Fibroblast of pulmonary artery (primary cell): ENCODE measurements around the gene IFI16.
"Not testable (repeated sequence)": the region's sequence is repeated elsewhere in the genome, so short reads cannot be mapped to it uniquely, and the experiment has no call there.

Experiments
- DNase-seq: peaks from one replicate; pipeline ENCODE4 v3.0.0-alpha.2; 2010; ENCODE audit warnings: low read depth
- H3K4me3 ChIP-seq: replicated peaks from 2 replicates; pipeline ENCODE4 v1.5.1; 2011; ENCODE audit warnings: low read depth, mild to moderate bottlenecking, control low read depth, low read length, moderate library complexity
- CTCF ChIP-seq: IDR thresholded peaks from 2 replicates; pipeline ENCODE4 v1.5.1; 2011; ENCODE audit warnings: mild to moderate bottlenecking, control low read depth, low read length, inconsistent platforms; ENCODE audit errors: missing control alignments

Gene IFI16

GRCh38 chr1:159012495-159012894 lies 2.8 kb downstream of the IFI16 start:
- no peak for TF ChIP-seq CTCF
- no peak for DNase-seq
- peak overlapping the region; percentile 72 for H3K4me3 ChIP-seq

GRCh38 chr1:159014003-159014571 lies 4.4 kb downstream of the IFI16 start:
- DNase-seq: no peak
- no peak for TF ChIP-seq CTCF
- no peak overlapping the region for H3K4me3 ChIP-seq

- no peak overlapping the region for H3K4me3 ChIP-seq
- no peak for TF ChIP-seq CTCF
- DNase-seq: no peak
These were observed 5.1 kb downstream of the IFI16 start for GRCh38 chr1:159014851-159015250.

GRCh38 chr1:159015440-159015909 lies 5.8 kb downstream of the IFI16 start:
- TF ChIP-seq CTCF: no peak
- DNase-seq: peak; percentile 95
- peak overlapping the region; percentile 22 for H3K4me3 ChIP-seq

GRCh38 chr1:159023723-159024122 lies 14.0 kb downstream of the IFI16 start:
- no peak overlapping the region for H3K4me3 ChIP-seq
- TF ChIP-seq CTCF: no peak
- DNase-seq: no peak

GRCh38 chr1:159025043-159025442 lies 15.3 kb downstream of the IFI16 start:
- TF ChIP-seq CTCF: no peak
- H3K4me3 ChIP-seq: no peak overlapping the region
- DNase-seq: no peak

- not testable (repeated sequence) for DNase-seq, H3K4me3 ChIP-seq
These were observed 17.1 kb downstream of the IFI16 start for GRCh38 chr1:159026841-159027240.
